Activated CD8-positive, alpha-beta memory T cell treated with anti-CD3 and anti-CD28 coated beads, Interleukin-2, amount 50 U/mL, for 48 hours (primary cell): ENCODE results near the gene NSUN7.

Source experiments
- DNase-seq: peaks from one replicate; pipeline ENCODE4 v3.0.0-alpha.2; 2020

The NSUN7 gene

GRCh38 chr4:40825014-40825838 lies 75.5 kb downstream of the NSUN7 start:
- no peak for DNase-seq

- no peak for DNase-seq
These were observed 77.1 kb downstream of the NSUN7 start for GRCh38 chr4:40826821-40827220.

- DNase-seq = no peak
These were observed 78.0 kb downstream of the NSUN7 start for GRCh38 chr4:40827758-40828157.

GRCh38 chr4:40828661-40829060 lies 78.9 kb downstream of the NSUN7 start:
- DNase-seq = no peak

- DNase-seq = no peak
These were observed 79.8 kb downstream of the NSUN7 start for GRCh38 chr4:40829586-40829985.

GRCh38 chr4:40831146-40831907 lies 81.6 kb downstream of the NSUN7 start:
- no peak for DNase-seq

GRCh38 chr4:40832175-40832574 lies 82.4 kb downstream of the NSUN7 start:
- no peak for DNase-seq

- no peak for DNase-seq
These were observed 83.5 kb downstream of the NSUN7 start for GRCh38 chr4:40833212-40833611.

- DNase-seq = no peak
These were observed 87.5 kb downstream of the NSUN7 start for GRCh38 chr4:40837094-40837870.

GRCh38 chr4:40838742-40839141 lies 89.0 kb downstream of the NSUN7 start:
- DNase-seq = no peak

- no peak for DNase-seq
These were observed 90.7 kb downstream of the NSUN7 start for GRCh38 chr4:40840255-40840984.

GRCh38 chr4:40840985-40841571 lies 91.3 kb downstream of the NSUN7 start:
- DNase-seq = peak; percentile 88

GRCh38 chr4:40842318-40842717 lies 92.6 kb downstream of the NSUN7 start:
- no peak for DNase-seq

GRCh38 chr4:40842725-40843423 lies 93.1 kb downstream of the NSUN7 start:
- DNase-seq = no peak

GRCh38 chr4:40843696-40844095 lies 93.9 kb downstream of the NSUN7 start:
- DNase-seq = no peak

- DNase-seq = no peak
These were observed 94.5 kb downstream of the NSUN7 start for GRCh38 chr4:40844261-40844660.

- no peak for DNase-seq
These were observed 95.5 kb downstream of the NSUN7 start for GRCh38 chr4:40845154-40845835.

GRCh38 chr4:40846532-40846931 lies 96.8 kb downstream of the NSUN7 start:
- DNase-seq = no peak

GRCh38 chr4:40848251-40848650 lies 98.5 kb downstream of the NSUN7 start:
- no peak for DNase-seq

GRCh38 chr4:40848940-40849339 lies 99.2 kb downstream of the NSUN7 start:
- DNase-seq = no peak

GRCh38 chr4:40850496-40850895 lies 100.7 kb downstream of the NSUN7 start:
- no peak for DNase-seq
